ENCODE measurements around the gene MYH3. TPM values are rescaled to one million over a fixed set of nuclear protein-coding genes. Genes with fewer than 3 reads are reported as not detected.
A peak's percentile ranks its signal among the peaks of the same experiment; 100 is the strongest.

Gene MYH3
- total RNA-seq, 4 donors from 2014 or later, result 1.2 to 1.5 (median 1.4) TPM

- TF ChIP-seq POLR2A (IDR thresholded peaks at IDR 0.05), result no peak
- TF ChIP-seq CTCF (IDR thresholded peaks at IDR 0.05), result no peak
- intact Hi-C loops (cut with DNase I; ENCODE audit: low total_unique reads), result loop anchor here (10.0 kb wide), 1 partner anchor 289 kb away; no protein-coding TSS in a partner anchor
- H3K4me3 ChIP-seq (ENCODE audit: low read depth, poor library complexity, severe bottlenecking), result no peak overlapping the region
- WGBS, 2 donors, result 61 to 64% methylated on average over 16 of the region's 16 CpGs
- DNase-seq (ENCODE audit: low spot score in 2 of 2), result peak in 1 of 2 donors; percentile 79
Measured at GRCh38 chr17:10613775-10614513, 43.2 kb downstream of the MYH3 start.

GRCh38 chr17:10612957-10613744, 44.0 kb downstream of the MYH3 start:
- no peak overlapping the region for H3K4me3 ChIP-seq (ENCODE audit: low read depth, poor library complexity, severe bottlenecking)
- DNase-seq (ENCODE audit: low spot score in 2 of 2), result peak in 1 of 2 donors; percentile 26
- intact Hi-C loops (cut with DNase I; ENCODE audit: low total_unique reads), result loop anchor here (10.0 kb wide), 1 partner anchor 288 kb away; no protein-coding TSS in a partner anchor
- TF ChIP-seq CTCF (IDR thresholded peaks at IDR 0.05) (no peak), POLR2A (IDR thresholded peaks at IDR 0.05) (no peak)
- 72 to 73% methylated on average over 6 of the region's 6 CpGs for WGBS, 2 donors

GRCh38 chr17:10610884-10611283, 46.2 kb downstream of the MYH3 start:
- 88 to 92% methylated on average over 8 of the region's 8 CpGs for WGBS, 2 donors
- no peak overlapping the region for H3K4me3 ChIP-seq (ENCODE audit: low read depth, poor library complexity, severe bottlenecking)
- no peak for DNase-seq (ENCODE audit: low spot score in 2 of 2)
- TF ChIP-seq POLR2A (IDR thresholded peaks at IDR 0.05) (no peak), CTCF (IDR thresholded peaks at IDR 0.05) (no peak)
- intact Hi-C loops (cut with DNase I; ENCODE audit: low total_unique reads), result loop anchor here (10.0 kb wide), 1 partner anchor 286 kb away; no protein-coding TSS in a partner anchor

GRCh38 chr17:10608244-10608643, 48.9 kb downstream of the MYH3 start:
- TF ChIP-seq POLR2A (IDR thresholded peaks at IDR 0.05), result no peak
- TF ChIP-seq CTCF (IDR thresholded peaks at IDR 0.05), result no peak
- 44 to 49% methylated on average over 5 of the region's 5 CpGs for WGBS, 2 donors
- no peak overlapping the region for H3K4me3 ChIP-seq (ENCODE audit: low read depth, poor library complexity, severe bottlenecking)
- DNase-seq (ENCODE audit: low spot score in 2 of 2), result no peak
- intact Hi-C loops (cut with DNase I; ENCODE audit: low total_unique reads), result no loop called here

GRCh38 chr17:10606110-10606509, 51.0 kb downstream of the MYH3 start:
- 94 to 95% methylated on average over 3 of the region's 3 CpGs for WGBS, 2 donors
- no peak for DNase-seq (ENCODE audit: low spot score in 2 of 2)
- TF ChIP-seq POLR2A (IDR thresholded peaks at IDR 0.05) (no peak), CTCF (IDR thresholded peaks at IDR 0.05) (no peak)
- intact Hi-C loops (cut with DNase I; ENCODE audit: low total_unique reads), result no loop called here
- H3K4me3 ChIP-seq (ENCODE audit: low read depth, poor library complexity, severe bottlenecking), result no peak overlapping the region

Data from lower leg skin (tissue), 4 donors.